Type B pancreatic cell (in vitro differentiated cells): Measurements from ENCODE around the gene MLIP. TPM values are rescaled to one million over a fixed set of nuclear protein-coding genes. Genes with fewer than 3 reads are reported as not detected.

Source experiments
- DNase-seq: peaks from one replicate; pipeline ENCODE4 v3.0.0; 2021; ENCODE audit warnings: mixed read lengths; ENCODE audit not compliant: unreplicated experiment; ENCODE audit errors: extremely low spot score
- H3K27ac Mint-ChIP-seq: 2 replicates; pipeline ENCODE4 v1.8.0; 2021; ENCODE audit warnings: mild to moderate bottlenecking, mixed read lengths
- H3K27me3 Mint-ChIP-seq: 2 replicates; pipeline ENCODE4 v1.8.0; 2021; ENCODE audit warnings: mixed read lengths
- H3K36me3 Mint-ChIP-seq: 2 replicates; pipeline ENCODE4 v1.8.0; 2021; ENCODE audit warnings: mixed read lengths
- H3K4me1 Mint-ChIP-seq: one replicate; pipeline ENCODE4 v1.8.0; 2021; ENCODE audit warnings: mixed read lengths; ENCODE audit not compliant: unreplicated experiment
- H3K4me3 Mint-ChIP-seq: 2 replicates; pipeline ENCODE4 v1.8.0; 2021; ENCODE audit warnings: mild to moderate bottlenecking, mixed read lengths
- H3K9me3 Mint-ChIP-seq: 2 replicates; pipeline ENCODE4 v1.8.0; 2021; ENCODE audit warnings: mixed read lengths
- total RNA-seq: library from RNA; stranded (reverse); gene quantifications from 2 replicates; pipeline ENCODE4 v1.2.1, GENCODE V29; 2021; ENCODE audit warnings: low replicate concordance
- TF ChIP-seq, protein P1 (sequence below): fragments of 200-600 bp; sonication (generic); conservative IDR thresholded peaks from 2 replicates; pipeline ENCODE4 v1.5.0; 2021; ENCODE audit warnings: antibody characterized with exemption, mild to moderate bottlenecking

The MLIP gene
- total RNA-seq, 1 donor from 2014 or later: 0.43 TPM

DNA sequence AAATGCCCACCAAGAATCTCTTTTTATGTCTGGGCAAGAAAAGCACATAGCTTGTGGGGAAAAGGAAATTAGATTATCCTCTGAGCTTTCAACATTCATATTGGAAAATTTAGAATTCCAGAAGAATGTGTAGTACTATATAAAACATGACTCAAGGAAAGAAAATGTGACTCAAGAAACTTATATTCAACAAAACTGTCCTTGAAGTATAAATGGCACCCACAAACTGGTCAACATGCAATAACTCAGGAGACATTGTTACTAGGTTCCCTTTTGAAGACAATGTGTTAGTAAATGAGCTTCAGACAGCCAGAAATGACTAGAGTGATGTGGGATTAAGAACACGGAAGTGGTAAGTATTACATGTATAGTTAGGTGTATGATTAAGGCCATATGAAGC lies 170.9 kb downstream of the MLIP start:
- no peaks in the 10 kb centered on the region for H3K27me3 Mint-ChIP-seq
- TF ChIP-seq, protein P1, sequence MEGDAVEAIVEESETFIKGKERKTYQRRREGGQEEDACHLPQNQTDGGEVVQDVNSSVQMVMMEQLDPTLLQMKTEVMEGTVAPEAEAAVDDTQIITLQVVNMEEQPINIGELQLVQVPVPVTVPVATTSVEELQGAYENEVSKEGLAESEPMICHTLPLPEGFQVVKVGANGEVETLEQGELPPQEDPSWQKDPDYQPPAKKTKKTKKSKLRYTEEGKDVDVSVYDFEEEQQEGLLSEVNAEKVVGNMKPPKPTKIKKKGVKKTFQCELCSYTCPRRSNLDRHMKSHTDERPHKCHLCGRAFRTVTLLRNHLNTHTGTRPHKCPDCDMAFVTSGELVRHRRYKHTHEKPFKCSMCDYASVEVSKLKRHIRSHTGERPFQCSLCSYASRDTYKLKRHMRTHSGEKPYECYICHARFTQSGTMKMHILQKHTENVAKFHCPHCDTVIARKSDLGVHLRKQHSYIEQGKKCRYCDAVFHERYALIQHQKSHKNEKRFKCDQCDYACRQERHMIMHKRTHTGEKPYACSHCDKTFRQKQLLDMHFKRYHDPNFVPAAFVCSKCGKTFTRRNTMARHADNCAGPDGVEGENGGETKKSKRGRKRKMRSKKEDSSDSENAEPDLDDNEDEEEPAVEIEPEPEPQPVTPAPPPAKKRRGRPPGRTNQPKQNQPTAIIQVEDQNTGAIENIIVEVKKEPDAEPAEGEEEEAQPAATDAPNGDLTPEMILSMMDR: no peak
- no peak overlapping the region for H3K4me3 Mint-ChIP-seq

GRCh38 chr6:54284161-54284860 lies 173.1 kb downstream of the MLIP start:
- H3K4me1 Mint-ChIP-seq: peaks cover 10% of the 10 kb centered on the region
- no peaks in the 10 kb centered on the region for H3K9me3 Mint-ChIP-seq
- no peak overlapping the region for H3K27ac Mint-ChIP-seq
- H3K4me3 Mint-ChIP-seq: no peak overlapping the region
- H3K36me3 Mint-ChIP-seq: no peaks in the 10 kb centered on the region
- DNase-seq: no peak
- TF ChIP-seq, protein P1: no peak
- H3K27me3 Mint-ChIP-seq: no peaks in the 10 kb centered on the region

More for the DNA sequence above, 170.9 kb downstream of the MLIP start:
- DNase-seq: no peak
- H3K36me3 Mint-ChIP-seq: no peaks in the 10 kb centered on the region
- no peaks in the 10 kb centered on the region for H3K9me3 Mint-ChIP-seq
- no peak overlapping the region for H3K27ac Mint-ChIP-seq
- peaks cover 10% of the 10 kb centered on the region for H3K4me1 Mint-ChIP-seq

DNA sequence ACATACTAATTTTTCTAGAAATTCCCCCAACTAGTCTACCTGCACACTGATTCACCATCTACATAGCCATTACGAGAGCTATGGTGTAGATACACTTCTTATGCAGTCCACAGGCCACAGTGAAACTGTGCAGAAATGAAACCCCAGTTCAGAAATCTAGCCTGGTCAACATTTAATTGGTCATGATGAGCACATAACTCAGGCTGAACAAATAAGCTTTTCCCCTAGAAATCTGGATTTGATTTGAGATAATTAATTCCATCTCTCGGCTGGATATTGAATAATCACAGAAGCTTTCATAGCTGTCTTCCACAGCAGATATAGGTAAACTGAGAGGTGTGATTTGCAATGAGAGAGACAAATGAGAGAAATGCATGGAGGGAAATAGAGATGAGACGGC lies 174.4 kb downstream of the MLIP start:
- peaks cover 10% of the 10 kb centered on the region for H3K4me1 Mint-ChIP-seq
- H3K27ac Mint-ChIP-seq: no peak overlapping the region
- H3K36me3 Mint-ChIP-seq: no peaks in the 10 kb centered on the region
- TF ChIP-seq, protein P1: no peak
- H3K4me3 Mint-ChIP-seq: no peak overlapping the region
- no peaks in the 10 kb centered on the region for H3K27me3 Mint-ChIP-seq
- no peaks in the 10 kb centered on the region for H3K9me3 Mint-ChIP-seq
- no peak for DNase-seq

DNA sequence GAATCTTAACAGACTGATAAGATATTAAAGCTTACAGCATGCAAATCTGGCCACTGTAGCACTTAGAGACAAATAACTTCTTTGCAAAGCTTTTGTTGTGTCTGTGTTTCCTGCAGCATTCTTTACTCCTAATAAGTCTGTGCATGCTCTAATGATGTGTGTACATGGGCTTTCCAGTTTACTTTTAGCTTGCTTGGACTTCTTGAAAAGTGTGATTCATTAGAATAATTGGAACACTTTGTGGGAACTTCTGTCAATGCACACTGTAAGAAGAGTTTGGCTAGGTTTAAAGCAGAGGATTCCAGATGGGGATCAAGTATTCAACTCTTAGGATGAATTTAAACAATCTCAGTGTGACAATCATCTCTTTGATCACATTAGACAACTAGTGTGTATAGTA lies 174.9 kb downstream of the MLIP start:
- TF ChIP-seq, protein P1: no peak
- no peak overlapping the region for H3K4me3 Mint-ChIP-seq
- no peak for DNase-seq
- H3K27me3 Mint-ChIP-seq: peaks cover 2% of the 10 kb centered on the region
- H3K9me3 Mint-ChIP-seq: no peaks in the 10 kb centered on the region
- H3K4me1 Mint-ChIP-seq: peaks cover 10% of the 10 kb centered on the region
- no peaks in the 10 kb centered on the region for H3K36me3 Mint-ChIP-seq
- H3K27ac Mint-ChIP-seq: no peak overlapping the region

DNA sequence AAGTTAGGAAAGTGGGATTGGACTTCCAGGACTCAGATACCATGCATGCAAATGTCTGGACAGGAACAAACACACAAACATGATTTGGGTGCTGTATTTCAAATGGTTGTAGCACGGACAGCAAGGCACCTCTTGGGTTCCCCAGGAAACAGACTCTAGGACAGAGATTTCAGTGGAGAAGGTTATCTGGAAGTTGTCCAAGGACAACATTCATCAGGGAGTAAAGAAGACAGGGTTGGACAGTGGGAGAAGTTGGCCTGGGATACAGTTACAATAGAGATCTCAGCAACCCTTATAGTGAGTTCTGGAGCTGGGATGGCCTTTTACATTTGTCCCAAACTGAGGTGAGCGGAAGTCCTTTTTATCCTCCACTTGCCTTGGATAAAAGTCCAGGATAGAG lies 177.2 kb downstream of the MLIP start:
- Mint-ChIP-seq H3K9me3 (no peaks in the 10 kb centered on the region), H3K36me3 (no peaks in the 10 kb centered on the region), H3K4me1 (peaks cover 10% of the 10 kb centered on the region), H3K27ac (no peak overlapping the region), H3K27me3 (peaks cover 4% of the 10 kb centered on the region), H3K4me3 (no peak overlapping the region)
- DNase-seq: no peak
- TF ChIP-seq, protein P1: no peak

DNA sequence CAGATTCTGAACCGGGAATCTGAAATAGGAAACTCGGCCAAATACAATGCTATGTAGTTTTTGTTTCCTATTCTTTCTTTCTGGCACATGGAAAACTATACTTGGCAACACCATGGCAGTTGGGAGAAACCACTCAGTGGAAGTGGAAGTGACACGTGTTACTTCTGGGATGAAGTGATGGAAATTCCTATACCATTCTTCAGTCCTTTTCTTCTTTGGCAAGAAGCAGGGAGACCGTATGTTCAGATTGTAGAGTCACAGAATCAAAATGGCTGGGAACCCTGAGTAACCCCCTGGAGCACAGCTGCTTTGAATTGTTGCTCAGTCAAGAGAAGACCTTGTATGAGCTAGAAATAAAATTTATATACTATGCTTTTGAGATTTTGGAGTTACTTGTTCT lies 178.2 kb downstream of the MLIP start:
- Mint-ChIP-seq H3K4me1 (peaks cover 9% of the 10 kb centered on the region), H3K27ac (no peak overlapping the region), H3K4me3 (no peak overlapping the region), H3K36me3 (no peaks in the 10 kb centered on the region), H3K9me3 (no peaks in the 10 kb centered on the region), H3K27me3 (peaks cover 4% of the 10 kb centered on the region)
- TF ChIP-seq, protein P1: no peak
- DNase-seq: no peak
